HCT116 (cell line): Measurements from ENCODE around the gene ZNF10. TPM values are rescaled to one million over a fixed set of nuclear protein-coding genes. Genes with fewer than 3 reads are reported as not detected.

Source experiments
- ATAC-seq: fragments of 200-7000 bp; cut with Tn5 transposase; 2 replicates; pipeline ENCODE4 v1.9.1; 2020; ENCODE audit warnings: mild to moderate bottlenecking, moderate library complexity
- BruUV-seq: library from RNA; stranded (reverse); fragments of 400-500 nt; replicated peaks from 2 replicates; lab custom pipeline; 2021; lab: Mats Ljungman, UMichigan
- CTCF ChIA-PET: fragments of 300-600 bp; sonication (Branson Sonifier 250); formaldehyde crosslinking; loops from one replicate; lab custom pipeline; 2021; ENCODE audit warnings: antibody characterized with exemption; lab: Charles Lee
- POLR2A ChIA-PET: fragments of 300-600, 350-600 bp; sonication (Branson Sonifier 250); formaldehyde crosslinking; loops from one replicate; lab custom pipeline; 2021; ENCODE audit warnings: antibody characterized with exemption; lab: Charles Lee
- RAD21 ChIA-PET, 2 experiments: fragments of 300-600 bp; sonication (Branson Sonifier 250); formaldehyde crosslinking; loops; one replicate each; lab custom pipeline; 2023; ENCODE audit warnings: low total read pairs in 2 of 2; ENCODE audit not compliant: uncharacterized antibody in 2 of 2, unreplicated experiment in 2 of 2, low non-redundant PET in 1 of 2; lab: Charles Lee
- DNase-seq: peaks from one replicate; pipeline ENCODE4 v3.0.0-alpha.2; 2010; ENCODE audit warnings: low read depth, low spot score
- H2AFZ ChIP-seq: fragments of 200-600 bp; shearing (Covaris generic), sonication (generic); 2 replicates; pipeline ENCODE4 v1.6.1; 2017; ENCODE audit warnings: low read depth, mixed run types, mixed read lengths, antibody characterized with exemption, low read length; ENCODE audit not compliant: poor library complexity, severe bottlenecking
- H3K27ac ChIP-seq: 2 replicates; pipeline ENCODE4 v1.5.1; 2012; ENCODE audit warnings: low read depth, low read length
- H3K27me3 ChIP-seq: fragments of 200-600 bp; sonication (generic); 2 replicates; pipeline ENCODE4 v1.6.1; 2016; ENCODE audit warnings: mixed run types, low read length, mixed read lengths; ENCODE audit not compliant: insufficient read depth
- H3K36me3 ChIP-seq, 2 experiments: fragments of 200-500 bp in 1 of 2; fragments of 200-600 bp in 1 of 2; sonication (Bioruptor generic) in 1 of 2; sonication (generic) in 1 of 2; 2 replicates each; pipeline versions ENCODE4 v1.5.1 to v1.6.1; 2014 to 2016; ENCODE audit warnings: low read length in 2 of 2, inconsistent platforms in 1 of 2, mixed read lengths in 1 of 2, mixed run types in 1 of 2; ENCODE audit not compliant: insufficient read depth in 2 of 2, control insufficient read depth in 1 of 2
- H3K4me1 ChIP-seq, 2 experiments: fragments of 200-600 bp in 1 of 2; sonication (generic) in 1 of 2; 2 replicates each; pipeline versions ENCODE4 v1.5.1 to v1.6.1; 2012 to 2017; ENCODE audit warnings: low read length in 2 of 2, inconsistent platforms in 1 of 2, mild to moderate bottlenecking in 1 of 2, mixed read lengths in 1 of 2, mixed run types in 1 of 2, moderate library complexity in 1 of 2; ENCODE audit not compliant: insufficient read depth in 2 of 2, control insufficient read depth in 1 of 2
- H3K4me2 ChIP-seq: fragments of 200-600 bp; sonication (generic); 2 replicates; pipeline ENCODE4 v1.6.1; 2017; ENCODE audit warnings: mixed run types, low read length, mixed read lengths
- H3K4me3 ChIP-seq, 2 experiments: fragments of 200-600 bp in 1 of 2; sonication (generic) in 1 of 2; replicated peaks in 1 of 2; 2 replicates each; pipeline ENCODE4 v1.5.1; 2011 to 2016; ENCODE audit warnings: low read length in 2 of 2, control low read depth in 1 of 2, low read depth in 1 of 2, mild to moderate bottlenecking in 1 of 2, mixed read lengths in 1 of 2, mixed run types in 1 of 2
- H3K79me2 ChIP-seq: fragments of 200-600 bp; sonication (generic); 2 replicates; pipeline ENCODE4 v1.6.1; 2017; ENCODE audit warnings: mild to moderate bottlenecking, mixed run types, low read length, moderate library complexity, mixed read lengths; ENCODE audit not compliant: insufficient read depth
- H3K9ac ChIP-seq: fragments of 200-600 bp; sonication (generic); 2 replicates; pipeline ENCODE4 v1.6.1; 2016; ENCODE audit warnings: low read length, mixed read lengths
- H3K9me2 ChIP-seq: fragments of 200-600 bp; sonication (generic), shearing (Covaris generic); 2 replicates; pipeline ENCODE4 v1.6.1; 2017; ENCODE audit warnings: mixed run types, mild to moderate bottlenecking, moderate library complexity; ENCODE audit not compliant: insufficient read depth
- H3K9me3 ChIP-seq, 2 experiments: fragments of 200-500 bp in 1 of 2; fragments of 200-600 bp in 1 of 2; sonication (Bioruptor generic) in 1 of 2; sonication (generic) in 1 of 2; 2 replicates each; pipeline ENCODE4 v1.6.1; 2014 to 2017; ENCODE audit warnings: low read length in 2 of 2, mixed read lengths in 2 of 2, inconsistent platforms in 1 of 2, low read depth in 1 of 2, mild to moderate bottlenecking in 1 of 2, mixed run types in 1 of 2, moderate library complexity in 1 of 2; ENCODE audit not compliant: control insufficient read depth in 1 of 2, insufficient read depth in 1 of 2
- H4K20me1 ChIP-seq: fragments of 200-600 bp; sonication (generic), shearing (Covaris generic); 2 replicates; pipeline ENCODE4 v1.6.1; 2017; ENCODE audit warnings: mixed run types, mild to moderate bottlenecking, moderate library complexity; ENCODE audit not compliant: insufficient read depth
- ATF3 ChIP-seq: IDR thresholded peaks from 2 replicates; pipeline ENCODE4 v1.6.1; 2012
- CBX3 ChIP-seq: IDR thresholded peaks from 2 replicates; pipeline ENCODE4 v1.6.1; 2012; ENCODE audit warnings: low read depth
- CTCF ChIP-seq, 3 experiments: fragments of 200-600 bp in 1 of 3; sonication (generic) in 1 of 3; IDR thresholded peaks in 2 of 3; conservative IDR thresholded peaks in 1 of 3; 2 replicates each; pipeline ENCODE4 v1.5.1; 2012 to 2017; ENCODE audit warnings: low read depth in 2 of 3, low read length in 2 of 3, antibody characterized with exemption in 1 of 3, borderline replicate concordance in 1 of 3, control low read depth in 1 of 3, mild to moderate bottlenecking in 1 of 3, mixed read lengths in 1 of 3, mixed run types in 1 of 3, moderate library complexity in 1 of 3; ENCODE audit not compliant: insufficient read depth in 1 of 3
- ELF1 ChIP-seq: IDR thresholded peaks from 2 replicates; pipeline ENCODE4 v1.6.1; 2012; ENCODE audit warnings: low read depth, borderline replicate concordance
- EZH2 ChIP-seq: fragments of 200-600 bp; sonication (generic); IDR thresholded peaks from 2 replicates; pipeline ENCODE4 v1.6.1; 2017; ENCODE audit warnings: antibody characterized with exemption, mixed run types
- EZH2phosphoT487 ChIP-seq: fragments of 200-600 bp; IDR thresholded peaks from 2 replicates; pipeline ENCODE4 v1.6.1; 2018; ENCODE audit warnings: antibody characterized with exemption, borderline replicate concordance
- FOSL1 ChIP-seq: IDR thresholded peaks from 2 replicates; pipeline ENCODE4 v1.6.1; 2012; ENCODE audit warnings: low read depth
- MAX ChIP-seq: IDR thresholded peaks from 2 replicates; pipeline ENCODE4 v1.6.1; 2012
- POLR2A ChIP-seq: IDR thresholded peaks from 2 replicates; pipeline ENCODE4 v1.7.0; 2011; ENCODE audit warnings: borderline replicate concordance; ENCODE audit not compliant: insufficient read depth, insufficient read length; ENCODE audit errors: extremely low read depth
- POLR2AphosphoS5 ChIP-seq: IDR thresholded peaks from 2 replicates; pipeline ENCODE4 v1.6.1; 2011; ENCODE audit warnings: mild to moderate bottlenecking, low read depth, low read length, moderate library complexity
- RAD21 ChIP-seq: IDR thresholded peaks from 2 replicates; pipeline ENCODE4 v1.6.1; 2012; ENCODE audit warnings: low read depth, mild to moderate bottlenecking
- REST ChIP-seq: IDR thresholded peaks from 2 replicates; pipeline ENCODE4 v1.6.1; 2012; ENCODE audit warnings: low read depth
- SIN3A ChIP-seq: IDR thresholded peaks from 2 replicates; pipeline ENCODE4 v1.6.1; 2012; ENCODE audit warnings: low read depth
- SRF ChIP-seq: IDR thresholded peaks from 2 replicates; pipeline ENCODE4 v1.6.1; 2012; ENCODE audit warnings: low read depth
- YY1 ChIP-seq: IDR thresholded peaks from 2 replicates; pipeline ENCODE4 v1.6.1; 2011; ENCODE audit warnings: low read length, low read depth, moderate library complexity, mild to moderate bottlenecking; ENCODE audit not compliant: insufficient replicate concordance; ENCODE audit errors: extremely low read depth
- ZNF274 ChIP-seq: fragments of 200-500 bp; sonication (Bioruptor generic); IDR thresholded peaks from 2 replicates; pipeline ENCODE4 v1.6.1; 2014; ENCODE audit warnings: mild to moderate bottlenecking, low read depth, low read length, inconsistent platforms
- intact Hi-C: fragments of 100-400 bp; cut with micrococcal nuclease; formaldehyde crosslinking; loops from 2 replicates; pipeline ENCODE4 v1.10.0; 2022
- total RNA-seq: library from RNA; stranded (reverse); gene quantifications from one replicate; pipeline ENCODE4 v1.2.1, GENCODE V29; 2021; ENCODE audit not compliant: unreplicated experiment

The ZNF10 gene
- total RNA-seq, 1 experiment from 2014 or later = not detected

- TF ChIP-seq POLR2AphosphoS5 = no peak
- no peak for TF ChIP-seq EZH2phosphoT487
- TF ChIP-seq ELF1 = no peak
- TF ChIP-seq SIN3A = no peak
- no peak for TF ChIP-seq EZH2
- TF ChIP-seq MAX = no peak
- no peak overlapping the region for H3K9ac ChIP-seq
- H3K4me3 ChIP-seq = no peak overlapping the region
- H3K27ac ChIP-seq = no peak overlapping the region
- H4K20me1 ChIP-seq = no peaks in the 10 kb centered on the region
- ChIA-PET POLR2A (no interaction called here), RAD21 (no interaction called here), CTCF (no interaction called here)
- no peaks in the 10 kb centered on the region for H3K79me2 ChIP-seq
- H3K9me2 ChIP-seq = no peaks in the 10 kb centered on the region
- no peaks in the 10 kb centered on the region for H3K36me3 ChIP-seq
- no peak overlapping the region for H3K4me2 ChIP-seq
- no peak for ATAC-seq
- no peak for DNase-seq
- H2AFZ ChIP-seq = no peak overlapping the region
- intact Hi-C loops = no loop called here
- BruUV-seq = no TSS peak
- peaks cover 10 to 11% of the 10 kb centered on the region in 2 experiments; a peak in 3 of 4 replicates for H3K9me3 ChIP-seq
- H3K27me3 ChIP-seq = no peaks in the 10 kb centered on the region
- no peaks in the 10 kb centered on the region for H3K4me1 ChIP-seq
Measured at GRCh38 chr12:133083345-133083744, 47.1 kb upstream of the ZNF10 start.

- no peaks in the 10 kb centered on the region for H3K9me2 ChIP-seq
- no peak overlapping the region for H2AFZ ChIP-seq
- no peaks in the 10 kb centered on the region for H3K27me3 ChIP-seq
- H3K4me2 ChIP-seq = no peak overlapping the region
- no peak overlapping the region for H3K27ac ChIP-seq
- H3K79me2 ChIP-seq = no peaks in the 10 kb centered on the region
- ChIA-PET POLR2A (no interaction called here), RAD21 (no interaction called here), CTCF (no interaction called here)
- no TSS peak for BruUV-seq
- DNase-seq = no peak
- no peaks in the 10 kb centered on the region for H4K20me1 ChIP-seq
- H3K9ac ChIP-seq = no peak overlapping the region
- intact Hi-C loops = no loop called here
- H3K36me3 ChIP-seq = no peaks in the 10 kb centered on the region
- no peak for ATAC-seq
- H3K9me3 ChIP-seq = peaks cover 31 to 58% of the 10 kb centered on the region in 2 experiments; a peak in 3 of 4 replicates
- no peak overlapping the region for H3K4me3 ChIP-seq
- no peaks in the 10 kb centered on the region for H3K4me1 ChIP-seq
- TF ChIP-seq SIN3A = no peak
- no peak for TF ChIP-seq EZH2phosphoT487
- TF ChIP-seq CTCF (IDR thresholded peaks at IDR 0.05 in 2 of 3, conservative IDR thresholded peaks at IDR 0.05 in 1 of 3; ENCODE audit: borderline replicate concordance in 1 of 3, insufficient read depth in 1 of 3, low read depth in 2 of 3, low read length in 2 of 3) = no peak
- TF ChIP-seq CBX3 = no peak
- no peak for TF ChIP-seq FOSL1
- no peak for TF ChIP-seq RAD21
- TF ChIP-seq ATF3 = no peak
- no peak for TF ChIP-seq REST
- no peak for TF ChIP-seq YY1
- no peak for TF ChIP-seq POLR2AphosphoS5
- no peak for TF ChIP-seq SRF
- no peak for TF ChIP-seq POLR2A
- TF ChIP-seq ZNF274 = no peak
Measured at GRCh38 chr12:133105620-133106019, 24.8 kb upstream of the ZNF10 start.
